ENCODE results near the gene FICD. TPM values are rescaled to one million over a fixed set of nuclear protein-coding genes. Genes with fewer than 3 reads are reported as not detected.

FICD gene
- 1 to 10 TPM; 1.1 to 9.6 (median 6.2) TPM for total RNA-seq

- Histone ChIP-seq H3K27ac (peak within 1 kb of the TSS; percentile 77 to 87 (median 80)), H3K36me3 (peaks cover 0 to under 1% (median 0%) of the 10 kb centered on the region in 4 donors), H3K9me3 (no peaks in the 10 kb centered on the region), H3K4me3 (peak within 1 kb of the TSS; percentile 78 to 83 (median 80)), H3K4me1 (peaks cover 5 to 20% (median 8%) of the 10 kb centered on the region in 4 donors), H3K27me3 (no peaks in the 10 kb centered on the region)
- peak; percentile 100 for DNase-seq
- in situ Hi-C loops (cut with MboI; ENCODE audit: low pct_ligation_motif_present in 1 of 4, low pct_unique_long_range_greater_than_20kb in 1 of 4, low sequenced_read_pairs in 3 of 4) (no loop called here), intact Hi-C loops (cut with DNase I; ENCODE audit: low total_unique reads) (no loop called here)
- TF ChIP-seq EP300 (IDR thresholded peaks at IDR 0.05; ENCODE audit: low read depth) = no peak
- peak; percentile 30 for TF ChIP-seq POLR2A (IDR thresholded peaks at IDR 0.05)
- peak; percentile 39 to 74 (median 54) for TF ChIP-seq POLR2AphosphoS5 (IDR thresholded peaks at IDR 0.05)
- no peak for TF ChIP-seq CTCF (IDR thresholded peaks at IDR 0.05)
- WGBS, 2 donors (ENCODE audit: low coverage in 1 of 2) = 0 to 1% methylated on average over 3 to 62 of the region's 67 CpGs
These were observed at the start of gene FICD for GRCh38 chr12:108514973-108515814. Gene FICD, plus strand, starts transcription at chr12:108515277. Its CDS starts 1,696 bp downstream, at chr12:108516973.

GRCh38 chr12:108465417-108465816 is 49.7 kb upstream of the FICD start:
- Histone ChIP-seq H3K9me3 (no peaks in the 10 kb centered on the region), H3K27me3 (no peaks in the 10 kb centered on the region), H3K27ac (no peak overlapping the region), H3K4me1 (no peaks in the 10 kb centered on the region), H3K4me3 (no peak overlapping the region), H3K36me3 (no peaks in the 10 kb centered on the region)
- DNase-seq = no peak
- intact Hi-C loops (cut with DNase I; ENCODE audit: low total_unique reads) = no loop called here
- 49% methylated on average over 3 of the region's 3 CpGs; no CpG with 5 or more reads in 1 of the 2 donors for WGBS, 2 donors (ENCODE audit: low coverage in 1 of 2)
- no peak for TF ChIP-seq POLR2A (IDR thresholded peaks at IDR 0.05)
- no peak for TF ChIP-seq POLR2AphosphoS5 (IDR thresholded peaks at IDR 0.05)
- no peak for TF ChIP-seq CTCF (IDR thresholded peaks at IDR 0.05)
- in situ Hi-C loops (cut with MboI; ENCODE audit: low pct_ligation_motif_present in 1 of 4, low pct_unique_long_range_greater_than_20kb in 1 of 4, low sequenced_read_pairs in 3 of 4) = no loop called here

- no peak overlapping the region for H3K27ac ChIP-seq
- H3K4me3 ChIP-seq = no peak overlapping the region
- no peaks in the 10 kb centered on the region for H3K9me3 ChIP-seq
- 60 to 73% methylated on average over 3 to 5 of the region's 6 CpGs for WGBS, 2 donors (ENCODE audit: low coverage in 1 of 2)
- no peaks in the 10 kb centered on the region for H3K27me3 ChIP-seq
- no peaks in the 10 kb centered on the region for H3K4me1 ChIP-seq
- no peak for DNase-seq
- no peaks in the 10 kb centered on the region for H3K36me3 ChIP-seq
- TF ChIP-seq CTCF (IDR thresholded peaks at IDR 0.05) = no peak
- no peak for TF ChIP-seq POLR2AphosphoS5 (IDR thresholded peaks at IDR 0.05)
- no peak for TF ChIP-seq POLR2A (IDR thresholded peaks at IDR 0.05)
- TF ChIP-seq EP300 (IDR thresholded peaks at IDR 0.05; ENCODE audit: low read depth) = no peak
- in situ Hi-C loops (cut with MboI; ENCODE audit: low pct_ligation_motif_present in 1 of 4, low pct_unique_long_range_greater_than_20kb in 1 of 4, low sequenced_read_pairs in 3 of 4) (no loop called here), intact Hi-C loops (cut with DNase I; ENCODE audit: low total_unique reads) (no loop called here)
These were observed 46.7 kb upstream of the FICD start for GRCh38 chr12:108468196-108468968.

- TF ChIP-seq EP300 (IDR thresholded peaks at IDR 0.05; ENCODE audit: low read depth) (no peak), POLR2A (IDR thresholded peaks at IDR 0.05) (no peak)
- no peaks in the 10 kb centered on the region for H3K36me3 ChIP-seq
- no peak for DNase-seq
- 79 to 95% methylated on average over 2 to 5 of the region's 5 CpGs for WGBS, 2 donors (ENCODE audit: low coverage in 1 of 2)
- H3K9me3 ChIP-seq = no peaks in the 10 kb centered on the region
- intact Hi-C loops (cut with DNase I; ENCODE audit: low total_unique reads) = no loop called here
- H3K27ac ChIP-seq = no peak overlapping the region
- H3K27me3 ChIP-seq = no peaks in the 10 kb centered on the region
- in situ Hi-C loops (cut with MboI; ENCODE audit: low pct_ligation_motif_present in 1 of 4, low pct_unique_long_range_greater_than_20kb in 1 of 4, low sequenced_read_pairs in 3 of 4) = no loop called here
- H3K4me3 ChIP-seq = no peak overlapping the region
- H3K4me1 ChIP-seq = no peaks in the 10 kb centered on the region
These were observed 41.5 kb upstream of the FICD start for GRCh38 chr12:108473400-108474055.
